ENCODE results near the gene LAMC3.
A peak's percentile ranks its signal among the peaks of the same experiment; 100 is the strongest.

The LAMC3 gene

GRCh38 chr9:130979591-130980385 lies 29.2 kb upstream of the LAMC3 start:
- DNase-seq = no peak

GRCh38 chr9:130980526-130980925 lies 28.4 kb upstream of the LAMC3 start:
- no peak for DNase-seq

GRCh38 chr9:130981002-130981755 lies 27.8 kb upstream of the LAMC3 start:
- peak in 1 of 2 donors; percentile 50 for DNase-seq

- DNase-seq = no peak
These were observed 27.2 kb upstream of the LAMC3 start for GRCh38 chr9:130981756-130982137.

- DNase-seq = no peak
These were observed 26.2 kb upstream of the LAMC3 start for GRCh38 chr9:130982636-130983358.

- DNase-seq = no peak
These were observed 25.7 kb upstream of the LAMC3 start for GRCh38 chr9:130983359-130983670.

DNA sequence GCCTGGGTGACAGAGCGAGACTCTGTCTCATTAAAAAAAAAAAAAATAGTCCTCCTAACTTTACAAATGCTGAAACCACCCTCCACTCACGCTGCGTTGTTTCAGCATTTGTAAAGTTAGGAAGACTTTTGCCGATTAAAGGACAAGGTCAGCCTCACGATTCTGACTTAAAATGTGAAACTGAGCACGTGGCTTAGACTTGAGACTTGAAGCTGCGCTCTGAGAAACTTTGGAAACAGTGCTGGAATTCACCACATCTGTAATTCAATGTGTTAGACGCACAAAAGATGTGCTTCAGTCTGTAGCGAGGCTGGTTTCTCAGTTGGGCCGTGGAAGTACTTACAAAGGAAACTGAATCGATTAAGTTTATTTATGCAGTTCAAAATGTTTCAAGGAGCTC lies 25.0 kb upstream of the LAMC3 start:
- DNase-seq = no peak

- DNase-seq = no peak
These were observed 24.5 kb upstream of the LAMC3 start for GRCh38 chr9:130984521-130984920.

DNA sequence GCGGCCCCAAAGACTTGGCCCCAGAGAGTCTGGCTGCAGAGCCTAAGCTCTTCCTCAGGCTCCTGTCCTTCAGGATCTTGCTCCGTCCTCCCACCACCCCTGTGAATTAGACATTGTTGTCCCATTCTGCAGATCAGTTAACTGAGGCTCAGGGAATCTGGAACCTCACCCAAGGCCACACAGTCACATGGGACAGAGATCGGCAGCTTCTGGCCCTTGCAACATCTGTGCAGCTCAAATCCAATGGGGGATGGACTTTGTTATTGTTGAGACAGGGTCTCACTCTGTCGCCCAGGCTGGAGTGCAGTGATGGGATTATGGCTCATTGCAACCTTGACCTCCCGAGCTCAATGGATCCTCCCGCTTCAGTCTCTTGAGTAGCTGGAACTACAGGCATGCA lies 23.9 kb upstream of the LAMC3 start:
- no peak for DNase-seq

DNA sequence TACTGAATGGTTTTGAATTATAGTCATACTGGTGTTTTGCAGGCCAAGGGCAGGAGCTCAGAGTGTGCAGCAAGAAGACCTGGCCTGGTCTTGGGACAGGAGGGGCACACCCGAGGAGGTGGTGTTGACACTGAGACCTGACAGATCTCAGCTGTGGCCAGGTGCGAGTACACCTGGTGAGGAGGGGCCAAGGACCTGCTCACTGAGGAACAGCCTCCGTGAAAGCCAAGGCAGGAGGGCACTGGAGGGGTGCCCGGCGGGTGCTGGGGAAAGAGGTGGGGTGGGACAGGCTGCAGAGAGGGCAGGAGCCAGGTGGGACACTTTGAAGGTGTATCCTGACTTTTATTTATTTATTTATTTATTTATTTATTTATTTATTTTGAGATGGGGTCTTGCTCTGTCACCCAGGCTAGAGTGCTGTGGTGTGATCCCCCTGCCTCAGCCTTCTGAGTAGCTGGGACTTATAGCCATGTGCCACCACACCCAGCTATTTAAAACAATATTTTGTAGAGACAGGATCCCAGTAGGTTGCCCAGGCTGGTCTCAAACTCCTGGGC lies 23.3 kb upstream of the LAMC3 start:
- DNase-seq = no peak

DNA sequence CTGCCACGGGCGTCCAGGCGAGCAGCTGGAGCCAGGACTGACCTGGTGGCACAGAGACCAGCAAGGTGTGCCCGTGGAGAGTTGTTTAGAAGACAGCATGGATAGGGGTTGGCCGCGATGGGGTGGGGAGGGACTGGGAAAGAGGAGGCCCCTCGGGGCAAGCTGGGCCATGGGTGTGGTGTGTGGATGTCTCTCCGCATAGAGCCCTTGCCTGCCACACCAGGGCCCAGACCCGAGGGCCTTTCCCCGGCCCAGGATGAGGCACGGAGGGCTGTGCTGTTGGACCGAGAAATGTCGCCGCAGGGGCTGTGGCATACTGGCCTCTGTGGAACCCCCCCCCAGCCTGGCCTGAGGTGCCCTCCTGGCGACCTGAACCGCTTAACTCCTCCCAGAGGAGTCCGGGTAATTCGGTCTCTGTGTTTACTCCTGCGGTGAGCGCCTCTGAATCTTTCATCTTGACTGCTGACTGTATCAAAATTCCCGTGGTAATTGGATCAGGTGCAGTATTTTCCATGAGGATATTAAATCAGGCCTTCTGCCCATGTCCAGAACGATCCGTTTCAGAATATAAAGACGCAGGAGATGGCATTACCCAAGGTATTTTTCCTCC lies 22.5 kb upstream of the LAMC3 start:
- no peak for DNase-seq

GRCh38 chr9:130987054-130987453 lies 21.9 kb upstream of the LAMC3 start:
- no peak for DNase-seq

- no peak for DNase-seq
These were observed 21.1 kb upstream of the LAMC3 start for GRCh38 chr9:130987738-130988399.

DNA sequence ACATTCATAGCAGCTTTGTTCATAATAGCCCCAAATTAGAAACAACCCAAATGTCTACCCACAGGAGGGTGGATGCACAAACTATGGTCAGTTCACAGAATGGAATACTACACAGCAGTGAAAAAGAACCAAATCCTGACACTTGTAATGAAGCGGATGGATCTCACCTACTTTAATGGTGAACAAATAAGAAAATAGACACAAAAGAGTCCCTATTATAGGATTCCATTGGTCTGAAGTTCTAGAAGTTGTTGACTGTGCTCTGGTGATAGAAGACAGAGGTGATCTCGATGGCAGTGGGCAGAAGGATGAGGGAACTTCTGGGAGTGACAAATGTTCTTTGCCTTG lies 20.6 kb upstream of the LAMC3 start:
- no peak for DNase-seq

- no peak for DNase-seq
These were observed 20.1 kb upstream of the LAMC3 start for GRCh38 chr9:130988905-130989304.

GRCh38 chr9:130989391-130989790 lies 19.6 kb upstream of the LAMC3 start:
- DNase-seq = no peak

- DNase-seq = no peak
These were observed 19.1 kb upstream of the LAMC3 start for GRCh38 chr9:130989891-130990290.

- DNase-seq = no peak
These were observed 18.5 kb upstream of the LAMC3 start for GRCh38 chr9:130990306-130990977.

DNA sequence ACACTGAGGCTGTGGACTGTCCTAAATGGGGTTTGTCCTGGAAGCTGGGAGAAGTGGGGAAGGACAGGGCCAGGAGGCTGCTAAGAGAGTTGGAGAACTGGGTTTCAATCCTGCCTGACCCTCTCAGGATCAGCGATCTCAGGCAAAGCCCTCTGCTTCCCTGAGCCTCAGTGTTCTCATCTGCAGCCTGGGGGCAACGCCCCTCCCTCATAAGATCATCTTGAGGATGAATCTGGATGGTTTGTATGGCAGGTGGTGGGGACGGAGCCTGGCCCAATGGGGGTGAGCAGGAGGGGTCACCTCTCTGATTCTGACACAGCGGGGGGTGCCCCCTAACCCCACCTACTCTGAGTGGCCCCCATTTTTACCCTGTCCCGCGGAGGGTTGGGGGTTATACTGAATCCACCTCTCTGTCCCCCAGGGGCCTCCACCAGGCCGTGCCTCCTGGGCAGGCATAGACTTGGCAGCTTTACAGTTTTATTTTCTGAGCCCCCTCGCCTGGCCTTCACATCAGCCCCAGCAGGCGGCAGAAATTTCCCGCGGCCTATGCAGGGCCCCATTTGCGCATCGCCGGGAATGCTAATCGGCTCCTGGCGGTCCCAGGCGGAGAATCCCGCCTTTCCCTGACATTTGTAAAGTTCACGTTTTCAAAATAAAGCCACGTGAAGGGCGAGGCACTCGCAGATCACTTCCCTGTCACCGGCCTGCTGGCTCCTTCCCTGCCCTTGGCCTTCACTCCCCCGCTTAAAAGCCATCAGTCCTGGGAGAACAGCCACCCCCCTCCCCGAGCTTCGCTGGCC lies 17.8 kb upstream of the LAMC3 start:
- DNase-seq = no peak

DNA sequence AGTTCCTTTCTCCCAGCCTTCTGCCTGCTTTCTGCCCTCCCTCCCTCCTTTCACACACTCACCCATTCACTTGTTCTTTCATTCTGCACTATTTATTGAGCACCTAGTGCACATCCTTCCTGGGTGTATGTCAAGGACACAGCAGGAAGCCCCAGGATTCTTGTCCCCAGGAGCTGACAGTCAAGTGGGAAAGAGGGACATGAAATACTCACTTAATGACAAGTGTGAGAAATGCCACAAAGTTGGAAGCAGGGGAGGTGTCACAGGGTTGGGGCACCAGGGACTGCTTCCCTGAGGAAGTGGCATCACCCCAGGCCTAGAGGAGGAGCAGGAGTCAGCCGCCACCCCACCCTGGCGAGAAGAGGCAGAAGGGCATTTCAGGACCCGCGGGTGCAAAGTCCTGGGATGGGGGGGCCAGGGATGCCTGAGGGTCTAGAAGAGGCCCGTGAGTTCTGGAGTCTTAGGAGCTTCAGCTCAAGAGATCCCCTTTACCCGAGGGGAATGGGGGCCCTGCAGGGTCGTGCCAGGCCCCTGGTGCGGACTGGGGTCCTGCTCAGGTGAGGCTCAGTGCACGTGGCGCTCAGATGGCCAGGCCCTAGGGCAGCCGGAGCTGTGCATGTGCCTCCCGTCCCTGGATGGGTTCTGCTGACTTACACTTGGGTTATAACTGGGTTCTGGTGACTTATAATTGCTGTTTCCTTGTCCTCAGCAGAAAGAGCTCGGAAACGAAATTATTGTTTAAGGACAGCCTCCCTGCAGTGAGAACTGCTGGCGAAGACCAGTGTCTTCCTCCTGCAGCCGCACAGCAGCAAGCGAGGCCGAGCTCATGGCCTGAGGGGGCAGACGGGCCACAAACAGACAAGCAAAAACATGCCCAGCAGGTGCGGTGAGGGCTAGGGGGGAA lies 16.9 kb upstream of the LAMC3 start:
- DNase-seq = no peak

Measured in bone marrow (tissue), 2 donors.